ENCODE results near the gene SPINK1.

SPINK1 gene

DNA sequence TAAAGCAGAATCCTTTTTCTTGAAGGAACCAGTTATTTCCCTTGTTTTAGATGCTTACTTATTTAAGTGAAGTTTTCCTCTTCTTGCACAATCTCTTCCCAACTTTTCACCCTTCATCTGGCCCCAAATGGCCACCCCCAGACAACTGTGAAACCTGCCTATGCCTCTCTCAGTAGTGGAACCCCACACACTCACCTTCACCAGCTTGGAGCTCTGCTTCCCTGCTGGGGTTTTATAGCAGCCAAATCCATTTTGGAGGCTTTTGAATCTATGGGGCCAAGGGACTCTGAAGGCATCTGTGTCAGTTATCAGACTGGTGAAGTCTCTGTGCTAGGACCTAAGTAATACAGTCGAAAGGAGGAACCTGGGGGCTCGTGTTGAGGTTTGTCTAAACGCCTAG is 22.9 kb upstream of the SPINK1 start:
- TF ChIP-seq TAF1 (IDR thresholded peaks at IDR 0.05; ENCODE audit: low read depth), result no peak
- TF ChIP-seq CREB1 (IDR thresholded peaks at IDR 0.05; ENCODE audit: low read depth), result no peak
- TF ChIP-seq, protein P1, sequence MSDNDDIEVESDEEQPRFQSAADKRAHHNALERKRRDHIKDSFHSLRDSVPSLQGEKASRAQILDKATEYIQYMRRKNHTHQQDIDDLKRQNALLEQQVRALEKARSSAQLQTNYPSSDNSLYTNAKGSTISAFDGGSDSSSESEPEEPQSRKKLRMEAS (IDR thresholded peaks at IDR 0.05), result no peak
- no peak for TF ChIP-seq FOXM1 (IDR thresholded peaks at IDR 0.05; ENCODE audit: borderline replicate concordance, low read depth)
- TF ChIP-seq, protein P2, sequence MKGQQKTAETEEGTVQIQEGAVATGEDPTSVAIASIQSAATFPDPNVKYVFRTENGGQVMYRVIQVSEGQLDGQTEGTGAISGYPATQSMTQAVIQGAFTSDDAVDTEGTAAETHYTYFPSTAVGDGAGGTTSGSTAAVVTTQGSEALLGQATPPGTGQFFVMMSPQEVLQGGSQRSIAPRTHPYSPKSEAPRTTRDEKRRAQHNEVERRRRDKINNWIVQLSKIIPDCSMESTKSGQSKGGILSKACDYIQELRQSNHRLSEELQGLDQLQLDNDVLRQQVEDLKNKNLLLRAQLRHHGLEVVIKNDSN (IDR thresholded peaks at IDR 0.05), result no peak
- no peak for TF ChIP-seq CEBPB (IDR thresholded peaks at IDR 0.05)
- TF ChIP-seq, protein P3, sequence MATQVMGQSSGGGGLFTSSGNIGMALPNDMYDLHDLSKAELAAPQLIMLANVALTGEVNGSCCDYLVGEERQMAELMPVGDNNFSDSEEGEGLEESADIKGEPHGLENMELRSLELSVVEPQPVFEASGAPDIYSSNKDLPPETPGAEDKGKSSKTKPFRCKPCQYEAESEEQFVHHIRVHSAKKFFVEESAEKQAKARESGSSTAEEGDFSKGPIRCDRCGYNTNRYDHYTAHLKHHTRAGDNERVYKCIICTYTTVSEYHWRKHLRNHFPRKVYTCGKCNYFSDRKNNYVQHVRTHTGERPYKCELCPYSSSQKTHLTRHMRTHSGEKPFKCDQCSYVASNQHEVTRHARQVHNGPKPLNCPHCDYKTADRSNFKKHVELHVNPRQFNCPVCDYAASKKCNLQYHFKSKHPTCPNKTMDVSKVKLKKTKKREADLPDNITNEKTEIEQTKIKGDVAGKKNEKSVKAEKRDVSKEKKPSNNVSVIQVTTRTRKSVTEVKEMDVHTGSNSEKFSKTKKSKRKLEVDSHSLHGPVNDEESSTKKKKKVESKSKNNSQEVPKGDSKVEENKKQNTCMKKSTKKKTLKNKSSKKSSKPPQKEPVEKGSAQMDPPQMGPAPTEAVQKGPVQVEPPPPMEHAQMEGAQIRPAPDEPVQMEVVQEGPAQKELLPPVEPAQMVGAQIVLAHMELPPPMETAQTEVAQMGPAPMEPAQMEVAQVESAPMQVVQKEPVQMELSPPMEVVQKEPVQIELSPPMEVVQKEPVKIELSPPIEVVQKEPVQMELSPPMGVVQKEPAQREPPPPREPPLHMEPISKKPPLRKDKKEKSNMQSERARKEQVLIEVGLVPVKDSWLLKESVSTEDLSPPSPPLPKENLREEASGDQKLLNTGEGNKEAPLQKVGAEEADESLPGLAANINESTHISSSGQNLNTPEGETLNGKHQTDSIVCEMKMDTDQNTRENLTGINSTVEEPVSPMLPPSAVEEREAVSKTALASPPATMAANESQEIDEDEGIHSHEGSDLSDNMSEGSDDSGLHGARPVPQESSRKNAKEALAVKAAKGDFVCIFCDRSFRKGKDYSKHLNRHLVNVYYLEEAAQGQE (IDR thresholded peaks at IDR 0.05; ENCODE audit: low read depth), result no peak
- no peak for TF ChIP-seq YY1 (IDR thresholded peaks at IDR 0.05; ENCODE audit: low read depth)
- TF ChIP-seq EGR1 (IDR thresholded peaks at IDR 0.05), result no peak
- no peak for TF ChIP-seq TCF12 (IDR thresholded peaks at IDR 0.05; ENCODE audit: low read depth)
- no peak for TF ChIP-seq TEAD4 (IDR thresholded peaks at IDR 0.05)
- TF ChIP-seq NFIC (IDR thresholded peaks at IDR 0.05), result no peak

DNA sequence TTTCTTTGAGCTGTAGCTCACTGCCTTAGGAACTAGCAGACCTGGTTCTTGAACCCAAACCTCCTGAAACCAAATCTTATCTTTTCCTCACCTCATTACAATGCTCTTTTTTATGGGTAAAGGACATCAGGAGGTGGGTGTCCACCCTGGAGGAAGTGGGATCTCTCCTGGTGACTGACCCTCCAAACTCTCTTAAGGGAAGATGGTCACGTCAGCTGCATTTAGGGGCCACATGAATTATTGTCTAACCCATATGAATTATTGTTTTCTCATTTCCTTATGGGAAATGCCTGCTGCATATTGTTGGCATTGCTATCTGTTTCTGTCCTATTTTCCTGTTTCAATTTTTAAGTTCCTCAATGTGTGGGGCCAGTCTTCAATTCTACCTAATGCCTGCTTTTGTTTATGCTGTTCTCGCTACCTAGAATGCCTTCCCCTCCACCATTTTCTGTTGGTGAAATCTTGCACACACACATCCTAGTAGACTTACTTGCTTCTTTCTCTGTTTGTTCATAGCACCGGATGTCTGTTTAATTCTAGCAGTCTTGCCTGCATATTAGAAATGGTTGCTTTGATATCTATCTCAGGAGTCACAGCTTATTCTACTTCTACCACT is 22.0 kb upstream of the SPINK1 start:
- TF ChIP-seq, protein P2 (IDR thresholded peaks at IDR 0.05), result no peak
- TF ChIP-seq EP300 (IDR thresholded peaks at IDR 0.05; ENCODE audit: borderline replicate concordance), result no peak
- TF ChIP-seq CEBPB (IDR thresholded peaks at IDR 0.05), result no peak
- no peak for TF ChIP-seq EGR1 (IDR thresholded peaks at IDR 0.05)
- no peak for TF ChIP-seq CREB1 (IDR thresholded peaks at IDR 0.05; ENCODE audit: low read depth)
- TF ChIP-seq ZBTB7A (IDR thresholded peaks at IDR 0.05; ENCODE audit: low read depth), result no peak

DNA sequence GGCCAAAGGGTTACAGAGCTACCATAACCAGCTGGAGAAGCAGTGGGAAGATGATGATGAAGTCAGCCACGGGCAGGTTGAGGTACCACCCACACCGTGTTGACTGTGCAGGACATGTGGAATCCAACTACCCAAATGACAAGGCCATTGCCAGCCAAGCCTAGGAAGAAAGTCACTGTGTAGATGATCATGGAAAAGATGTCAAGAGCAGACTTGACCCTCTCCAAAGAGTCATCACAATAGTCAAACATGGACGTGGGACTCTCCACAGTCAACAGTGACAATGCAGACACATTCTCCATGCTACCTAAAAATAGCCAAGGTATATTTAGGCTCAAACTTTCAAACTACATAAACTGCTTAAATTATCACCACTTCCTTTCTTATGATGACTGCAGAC is 20.9 kb upstream of the SPINK1 start:
- TF ChIP-seq EP300 (IDR thresholded peaks at IDR 0.05; ENCODE audit: borderline replicate concordance) (no peak), NFIC (IDR thresholded peaks at IDR 0.05) (no peak), YY1 (IDR thresholded peaks at IDR 0.05; ENCODE audit: low read depth) (no peak), FOXM1 (IDR thresholded peaks at IDR 0.05; ENCODE audit: borderline replicate concordance, low read depth) (no peak), ZBTB7A (IDR thresholded peaks at IDR 0.05; ENCODE audit: low read depth) (no peak), TCF12 (IDR thresholded peaks at IDR 0.05; ENCODE audit: low read depth) (no peak), EGR1 (IDR thresholded peaks at IDR 0.05) (no peak), CREB1 (IDR thresholded peaks at IDR 0.05; ENCODE audit: low read depth) (no peak), CEBPB (IDR thresholded peaks at IDR 0.05) (no peak), TEAD4 (IDR thresholded peaks at IDR 0.05) (no peak), TAF1 (IDR thresholded peaks at IDR 0.05; ENCODE audit: low read depth) (no peak), RAD21 (IDR thresholded peaks at IDR 0.05; ENCODE audit: low read depth) (no peak)
- TF ChIP-seq, protein P3 (IDR thresholded peaks at IDR 0.05; ENCODE audit: low read depth), result no peak
- TF ChIP-seq, protein P1 (IDR thresholded peaks at IDR 0.05), result no peak
- TF ChIP-seq, protein P2 (IDR thresholded peaks at IDR 0.05), result no peak

DNA sequence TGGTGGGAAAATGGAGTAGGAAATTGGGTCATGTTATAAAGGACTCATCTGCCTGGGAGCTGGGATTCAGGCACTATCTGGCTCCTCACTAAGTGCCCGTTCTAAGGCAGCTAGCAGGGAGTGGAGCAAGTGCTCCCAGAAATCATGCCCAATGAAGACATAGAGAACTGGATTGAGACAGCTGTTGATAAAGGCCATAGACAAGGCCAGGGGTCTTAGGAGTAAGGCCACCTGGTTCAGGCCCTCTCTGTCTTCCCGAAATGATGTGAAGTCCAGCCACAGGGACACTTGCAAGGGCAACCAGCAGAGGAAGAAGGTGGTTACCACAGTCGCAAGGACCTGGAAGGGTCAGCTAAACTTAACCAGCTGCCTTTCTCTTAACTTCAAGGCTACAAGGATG is 20.1 kb upstream of the SPINK1 start:
- no peak for TF ChIP-seq EP300 (IDR thresholded peaks at IDR 0.05; ENCODE audit: borderline replicate concordance)
- no peak for TF ChIP-seq EGR1 (IDR thresholded peaks at IDR 0.05)
- no peak for TF ChIP-seq YY1 (IDR thresholded peaks at IDR 0.05; ENCODE audit: low read depth)
- TF ChIP-seq, protein P2 (IDR thresholded peaks at IDR 0.05), result no peak
- no peak for TF ChIP-seq TCF12 (IDR thresholded peaks at IDR 0.05; ENCODE audit: low read depth)
- TF ChIP-seq, protein P3 (IDR thresholded peaks at IDR 0.05; ENCODE audit: low read depth), result no peak
- TF ChIP-seq, protein P1 (IDR thresholded peaks at IDR 0.05), result no peak
- TF ChIP-seq FOXM1 (IDR thresholded peaks at IDR 0.05; ENCODE audit: borderline replicate concordance, low read depth), result no peak
- no peak for TF ChIP-seq CREB1 (IDR thresholded peaks at IDR 0.05; ENCODE audit: low read depth)
- no peak for TF ChIP-seq RAD21 (IDR thresholded peaks at IDR 0.05; ENCODE audit: low read depth)
- no peak for TF ChIP-seq CEBPB (IDR thresholded peaks at IDR 0.05)
- TF ChIP-seq ZBTB7A (IDR thresholded peaks at IDR 0.05; ENCODE audit: low read depth), result no peak
- no peak for TF ChIP-seq TEAD4 (IDR thresholded peaks at IDR 0.05)
- TF ChIP-seq NFIC (IDR thresholded peaks at IDR 0.05), result no peak
- no peak for TF ChIP-seq TAF1 (IDR thresholded peaks at IDR 0.05; ENCODE audit: low read depth)

Measured in Ishikawa (cell line).